ENCODE results near the gene SOBP. TPM values are rescaled to one million over a fixed set of nuclear protein-coding genes. Genes with fewer than 3 reads are reported as not detected.
A peak's percentile ranks its signal among the peaks of the same experiment; 100 is the strongest.

SOBP gene
- total RNA-seq, 2 donors from 2014 or later, result 0.70 to 4.6 TPM

DNA sequence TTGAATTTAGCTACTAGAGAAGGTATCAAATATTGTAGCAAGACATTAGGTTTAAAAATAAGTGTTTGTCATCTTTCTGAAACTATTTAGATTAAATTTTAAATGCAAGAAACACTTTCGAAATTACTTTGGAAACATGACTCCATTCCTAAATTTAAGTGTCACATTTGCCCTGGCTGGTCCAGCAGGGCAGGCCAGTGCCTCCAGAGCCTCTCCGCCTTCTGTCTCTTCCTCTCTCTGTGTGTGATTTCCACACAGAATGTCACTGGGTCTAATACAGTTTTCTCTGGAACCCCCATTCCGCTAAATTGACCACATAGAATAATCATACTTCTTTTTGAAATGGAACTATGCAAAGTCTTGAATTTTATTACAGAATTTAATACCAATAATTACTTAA lies 111.5 kb downstream of the SOBP start:
- ATAC-seq (no peak), DNase-seq (no peak)
- intact Hi-C loops (cut with DNase I, micrococcal nuclease), result no loop called here

DNA sequence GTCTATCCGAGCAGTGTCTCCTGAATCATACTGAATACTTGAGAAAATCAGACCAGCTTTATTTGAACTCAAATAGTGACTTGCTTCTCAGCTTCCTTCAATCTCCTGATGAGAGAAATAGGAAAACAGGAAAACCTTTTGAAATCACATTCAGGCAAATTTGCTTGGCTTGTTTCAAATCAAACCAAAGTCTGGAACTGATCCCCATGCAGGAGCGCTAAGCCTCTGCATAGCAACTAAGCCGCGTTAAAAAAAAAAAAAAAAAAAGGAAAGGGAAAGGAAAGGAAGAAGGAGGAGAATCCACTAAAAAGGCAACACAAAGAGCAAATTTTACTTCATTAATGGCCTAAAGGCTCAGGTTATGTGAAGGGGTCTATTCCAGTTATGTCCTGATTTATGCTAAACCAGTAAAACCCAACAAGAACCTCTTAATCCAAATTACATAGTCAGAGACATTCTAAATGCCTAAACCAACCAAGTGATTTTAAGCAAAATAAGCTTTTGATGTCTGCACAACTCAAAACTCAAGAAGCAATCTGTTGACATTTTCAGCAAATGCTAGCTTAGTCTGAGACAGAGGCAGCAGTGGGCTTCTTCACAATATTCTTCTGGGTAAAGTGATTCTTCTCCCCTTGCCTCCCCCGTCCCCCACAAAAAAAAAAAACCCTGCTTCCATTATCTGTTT lies 112.5 kb downstream of the SOBP start:
- ATAC-seq, result no peak
- DNase-seq, result no peak
- intact Hi-C loops (cut with DNase I, micrococcal nuclease), result no loop called here

DNA sequence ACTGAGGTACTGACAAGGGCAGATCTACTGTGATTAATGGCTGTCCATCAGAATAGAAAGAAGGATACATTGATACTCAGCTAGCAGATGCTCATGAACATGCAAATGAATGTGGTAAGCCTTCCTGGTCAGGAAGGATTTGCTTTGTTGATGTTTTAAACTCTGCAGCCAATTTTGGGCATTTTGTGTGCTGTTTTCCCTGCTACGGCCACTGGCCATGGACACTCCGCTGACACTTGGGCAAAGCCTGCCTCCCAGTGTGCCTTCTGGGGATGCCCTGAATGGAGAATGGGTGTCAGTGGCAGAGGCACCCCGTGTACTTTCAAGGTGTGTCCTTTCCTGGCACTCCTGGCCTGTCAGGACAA lies 113.1 kb downstream of the SOBP start:
- intact Hi-C loops (cut with DNase I, micrococcal nuclease), result no loop called here
- no peak for ATAC-seq
- DNase-seq, result no peak

DNA sequence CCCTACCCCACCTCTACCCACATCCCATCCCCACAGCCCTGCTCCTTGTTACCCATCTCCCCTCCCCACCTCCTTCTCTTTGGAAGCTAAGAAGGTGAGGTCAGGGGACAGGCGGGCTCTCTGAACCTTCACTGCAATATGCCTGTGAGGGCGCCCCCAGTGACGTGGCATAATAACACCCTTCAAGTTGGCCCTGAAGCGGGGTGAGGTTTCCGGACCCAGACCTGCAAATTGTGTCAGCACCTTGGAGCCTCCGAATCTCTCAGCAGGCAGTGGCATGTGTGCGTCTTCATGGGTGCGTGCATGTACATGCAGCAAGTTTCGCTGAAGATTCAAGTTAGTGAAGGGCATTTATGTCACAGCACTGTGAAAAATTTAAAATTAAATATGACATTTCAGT lies 114.6 kb downstream of the SOBP start:
- ATAC-seq (no peak), DNase-seq (no peak)
- intact Hi-C loops (cut with DNase I, micrococcal nuclease), result no loop called here

DNA sequence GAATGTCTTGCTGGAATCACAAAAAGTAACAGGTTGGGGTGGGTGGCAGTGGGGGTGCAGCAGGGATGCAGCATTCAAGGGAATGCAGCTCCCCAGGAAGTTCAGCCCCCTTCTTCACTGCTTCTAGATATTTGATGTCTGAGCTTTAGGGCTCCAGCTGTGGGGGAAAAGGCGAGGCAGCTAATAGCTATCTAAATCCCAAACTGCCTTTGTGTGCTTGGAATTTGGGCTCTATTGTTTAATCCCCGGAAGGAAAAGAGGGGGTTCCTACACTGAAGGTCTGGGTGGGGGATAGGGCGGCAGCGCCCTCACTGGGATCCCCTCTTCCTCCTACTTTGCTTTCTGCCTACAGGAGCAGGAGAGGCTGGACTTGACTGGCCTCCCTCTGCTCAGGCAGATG lies 116.5 kb downstream of the SOBP start:
- intact Hi-C loops (cut with DNase I, micrococcal nuclease), result no loop called here
- ATAC-seq (no peak), DNase-seq (no peak)

DNA sequence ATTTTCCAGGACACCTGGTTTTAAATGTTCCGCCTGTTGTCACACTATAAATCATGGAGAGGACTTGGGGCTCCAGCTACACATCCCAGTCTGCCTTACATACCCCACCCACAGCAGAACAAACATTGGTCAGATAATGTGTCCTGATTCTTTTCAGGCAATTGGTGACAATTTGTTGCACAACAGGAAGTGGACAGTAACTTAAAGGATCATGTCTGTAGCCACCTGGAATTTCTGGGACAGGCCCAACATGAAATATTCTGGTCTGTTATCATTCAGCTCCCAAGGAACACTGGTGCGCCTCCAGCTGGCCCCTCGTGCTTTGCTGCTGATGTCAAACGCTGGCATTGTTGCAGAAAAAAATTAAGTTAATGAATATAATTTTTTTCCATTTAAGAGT lies 117.2 kb downstream of the SOBP start:
- ATAC-seq (peak; percentile 73), DNase-seq (peak in 1 of 2 donors; percentile 13)
- intact Hi-C loops (cut with DNase I, micrococcal nuclease), result no loop called here

DNA sequence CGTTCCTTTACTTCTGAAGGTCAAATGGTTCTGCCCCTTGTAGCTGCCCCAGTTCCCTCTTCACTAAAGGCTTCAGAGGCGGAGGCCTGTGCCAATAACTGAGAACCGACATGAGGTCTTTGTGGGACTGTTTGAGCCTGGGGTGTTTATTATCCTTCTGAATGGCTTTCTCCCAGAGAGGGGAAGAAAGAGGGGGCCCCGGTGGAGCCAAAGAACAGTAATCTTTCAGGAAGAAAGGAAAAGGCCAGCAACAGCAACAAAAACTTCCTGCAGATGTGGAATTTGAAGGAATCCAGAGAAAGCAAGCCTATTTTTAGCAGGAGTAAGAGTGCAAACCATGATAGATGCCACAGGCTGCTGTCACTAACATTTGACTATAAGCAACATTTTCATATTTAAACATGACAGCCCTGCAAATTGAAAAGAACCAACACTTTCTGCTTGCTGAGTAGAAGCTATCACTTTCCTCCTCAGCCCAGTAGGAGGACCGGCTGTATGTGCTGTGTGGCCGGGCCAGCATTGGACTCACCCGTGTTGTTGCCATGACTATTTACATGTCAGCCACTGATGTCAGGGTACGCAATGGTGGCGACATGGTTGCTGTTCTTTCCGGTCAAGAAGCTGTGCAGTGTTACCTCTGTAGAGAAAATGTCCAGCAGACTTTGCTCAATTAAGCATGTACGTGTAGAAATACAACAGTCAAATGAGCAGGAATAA lies 121.3 kb downstream of the SOBP start:
- intact Hi-C loops (cut with DNase I, micrococcal nuclease), result no loop called here
- no peak for ATAC-seq
- no peak for DNase-seq

DNA sequence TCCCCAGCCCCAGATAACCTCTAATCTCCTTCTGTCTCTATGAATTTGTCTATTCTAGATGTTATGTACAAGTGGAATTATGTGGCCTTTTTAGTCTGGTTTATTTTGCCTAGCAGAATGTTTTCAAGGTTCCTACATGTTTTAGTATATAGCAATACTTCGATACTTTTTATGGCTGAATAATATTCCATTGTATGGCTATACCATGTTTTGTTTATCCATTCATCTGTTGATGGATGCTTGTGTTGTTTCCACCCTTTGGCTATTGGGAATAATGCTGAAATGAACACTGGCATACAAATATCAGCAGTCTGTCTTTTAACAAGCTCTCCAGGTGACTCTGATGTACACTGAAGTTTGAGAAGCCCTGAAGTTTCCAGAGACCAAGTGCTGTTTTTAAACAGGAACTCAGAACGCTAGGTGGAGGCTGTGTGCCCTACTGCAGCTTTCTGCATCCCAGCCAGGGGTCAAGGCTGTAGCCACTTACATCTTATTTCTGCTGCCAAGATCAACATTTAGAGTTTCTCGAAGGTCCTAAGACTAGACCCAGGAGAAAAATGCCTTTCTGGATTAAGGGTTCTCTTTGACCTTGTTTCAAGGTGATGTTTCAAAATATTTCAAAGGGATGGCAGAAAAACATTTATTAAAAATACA lies 123.0 kb downstream of the SOBP start:
- intact Hi-C loops (cut with DNase I, micrococcal nuclease), result no loop called here
- ATAC-seq (no peak), DNase-seq (no peak)

DNA sequence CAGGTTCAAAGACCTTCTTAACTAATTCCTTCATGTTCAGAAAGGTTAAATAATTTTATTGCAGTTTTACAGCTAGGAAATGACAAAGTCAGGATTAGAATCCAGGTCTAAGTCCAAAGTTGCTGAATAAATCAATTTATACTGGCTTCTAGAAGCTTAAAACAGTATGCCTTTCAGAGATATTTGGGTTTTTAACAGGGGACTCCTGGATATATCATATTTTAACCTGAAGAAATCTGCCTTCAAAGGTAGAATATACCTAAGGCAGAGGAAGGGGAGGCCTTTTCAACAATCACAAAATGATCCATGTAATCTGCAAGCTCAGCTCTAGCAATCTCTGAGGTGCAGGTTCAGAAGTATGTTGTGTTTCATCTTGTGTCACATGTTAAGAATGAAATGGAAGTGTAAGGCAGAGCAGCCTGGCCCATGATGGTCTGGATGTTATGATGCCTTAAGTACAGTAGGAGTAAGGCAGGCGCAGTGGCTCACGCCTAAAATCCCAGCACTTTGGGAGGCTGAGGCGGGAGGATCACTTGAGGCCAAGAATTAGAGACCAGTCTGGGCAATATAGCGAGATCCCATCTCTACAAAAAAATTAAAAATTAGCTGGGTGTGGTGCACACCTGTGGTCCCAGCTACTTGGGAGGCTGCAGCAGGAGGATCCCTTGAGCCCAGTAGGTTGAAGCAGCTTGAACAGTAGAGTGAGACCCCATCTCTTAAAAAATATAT lies 123.9 kb downstream of the SOBP start:
- DNase-seq, result no peak
- ATAC-seq, result peak; percentile 32
- intact Hi-C loops (cut with DNase I, micrococcal nuclease), result no loop called here

DNA sequence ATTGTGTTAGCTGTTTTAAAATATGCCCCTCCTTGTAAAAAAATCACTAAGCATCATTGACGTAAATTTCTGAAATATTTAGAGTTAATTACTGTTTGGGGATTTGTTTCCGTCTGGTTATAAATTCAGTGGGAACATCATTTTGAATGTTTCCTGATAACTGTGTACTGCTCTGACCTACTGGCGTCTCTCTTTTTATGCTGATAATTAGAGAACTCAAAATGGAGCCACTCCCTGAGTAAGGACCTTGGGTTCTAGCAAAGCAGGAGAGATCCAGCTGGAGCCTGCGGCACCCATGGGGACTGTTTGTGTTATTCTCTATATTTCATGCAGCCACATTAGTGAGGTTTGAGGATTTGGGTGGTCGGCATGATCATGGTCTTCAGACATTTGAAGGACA lies 124.9 kb downstream of the SOBP start:
- intact Hi-C loops (cut with DNase I, micrococcal nuclease), result no loop called here
- no peak for ATAC-seq
- no peak for DNase-seq

DNA sequence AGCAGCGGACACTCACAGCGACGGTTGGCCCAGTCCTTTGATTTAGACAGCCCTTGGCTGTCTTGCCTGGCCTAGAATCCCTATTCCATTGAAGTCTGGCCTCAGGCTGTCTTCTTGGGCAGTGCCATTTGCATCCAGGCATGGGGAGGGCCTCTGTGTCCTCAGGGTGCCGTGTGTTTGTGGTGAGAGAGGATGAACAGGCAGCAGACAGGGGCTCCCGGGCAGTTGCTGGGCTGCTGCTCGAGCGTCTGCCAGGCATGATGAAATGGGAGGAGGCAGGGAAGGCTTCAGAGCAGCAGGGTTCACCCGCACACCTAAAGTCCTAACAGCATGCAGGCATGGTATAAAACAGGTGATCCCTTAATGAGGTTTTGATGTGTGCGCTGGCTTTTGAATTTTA lies 126.9 kb downstream of the SOBP start:
- DNase-seq, result no peak
- intact Hi-C loops (cut with DNase I, micrococcal nuclease), result no loop called here
- ATAC-seq, result no peak

DNA sequence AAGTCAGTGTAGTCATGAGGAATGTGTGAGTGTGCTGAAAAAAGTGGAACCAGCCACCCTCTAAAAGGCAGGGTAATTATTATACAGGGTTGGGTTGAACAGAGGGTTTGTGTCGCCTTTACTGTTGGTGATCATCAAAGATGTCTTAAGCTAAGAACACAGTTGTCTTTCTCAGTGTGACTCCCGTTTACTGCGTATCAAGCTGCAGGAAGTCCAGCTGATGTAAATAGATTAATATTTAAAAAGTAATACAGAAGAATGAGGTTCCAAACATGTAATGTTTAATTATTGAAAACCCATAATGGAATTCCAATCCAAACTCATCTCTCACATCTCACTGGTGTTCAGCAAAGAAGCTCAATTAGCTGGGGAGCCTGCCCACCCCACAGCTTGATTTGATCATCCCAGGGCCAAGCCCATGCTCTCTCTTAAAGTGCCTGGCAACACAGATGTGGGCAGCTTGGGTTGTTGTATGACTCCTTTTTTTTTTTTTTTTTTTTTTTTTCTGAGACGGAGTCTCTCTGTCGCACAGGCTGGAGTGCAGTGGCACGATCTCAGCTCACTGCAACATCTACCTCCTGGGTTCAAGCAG lies 127.5 kb downstream of the SOBP start:
- no peak for ATAC-seq
- intact Hi-C loops (cut with DNase I, micrococcal nuclease), result no loop called here
- no peak for DNase-seq

DNA sequence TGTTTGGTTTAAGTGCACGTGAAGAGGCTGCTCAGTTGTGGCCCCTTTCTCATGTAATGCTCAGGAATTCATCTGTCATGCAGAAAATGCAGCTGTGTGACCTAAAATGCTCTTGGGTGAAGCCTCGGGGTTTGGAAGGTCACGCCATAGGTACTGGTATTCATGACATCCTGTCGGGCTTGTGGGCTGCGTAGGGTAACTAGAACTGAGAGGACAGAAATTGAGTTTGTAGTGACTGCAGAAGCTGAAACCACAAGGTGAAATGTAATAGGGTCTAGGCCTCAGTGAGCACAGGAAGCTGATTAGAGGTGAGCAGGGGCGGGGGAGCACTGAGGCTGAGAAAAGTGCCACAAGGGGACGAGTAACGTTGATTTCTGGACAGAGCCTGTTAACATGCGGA lies 128.8 kb downstream of the SOBP start:
- intact Hi-C loops (cut with DNase I, micrococcal nuclease), result no loop called here
- peak in 1 of 2 donors; percentile 19 for DNase-seq
- ATAC-seq, result no peak

DNA sequence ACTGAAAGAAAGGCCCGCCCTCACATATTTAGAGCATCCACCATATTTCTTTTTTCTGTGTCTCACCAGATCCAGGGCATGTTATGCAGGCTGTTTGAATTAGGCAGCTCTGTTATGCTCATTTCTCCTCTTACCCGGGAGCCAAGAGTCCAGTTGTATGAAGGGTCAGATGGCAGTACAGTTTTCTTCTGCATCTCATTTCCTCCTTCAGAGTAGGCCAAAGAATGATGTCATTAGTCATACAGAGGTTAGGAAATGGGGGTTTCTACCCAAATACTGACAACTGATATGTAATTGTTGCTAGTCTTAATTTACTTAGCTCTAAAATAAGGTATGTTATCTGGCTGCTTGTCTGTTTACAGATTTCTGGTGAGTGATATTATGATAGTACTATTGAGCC lies 130.8 kb downstream of the SOBP start:
- intact Hi-C loops (cut with DNase I, micrococcal nuclease), result no loop called here
- ATAC-seq (no peak), DNase-seq (no peak)

DNA sequence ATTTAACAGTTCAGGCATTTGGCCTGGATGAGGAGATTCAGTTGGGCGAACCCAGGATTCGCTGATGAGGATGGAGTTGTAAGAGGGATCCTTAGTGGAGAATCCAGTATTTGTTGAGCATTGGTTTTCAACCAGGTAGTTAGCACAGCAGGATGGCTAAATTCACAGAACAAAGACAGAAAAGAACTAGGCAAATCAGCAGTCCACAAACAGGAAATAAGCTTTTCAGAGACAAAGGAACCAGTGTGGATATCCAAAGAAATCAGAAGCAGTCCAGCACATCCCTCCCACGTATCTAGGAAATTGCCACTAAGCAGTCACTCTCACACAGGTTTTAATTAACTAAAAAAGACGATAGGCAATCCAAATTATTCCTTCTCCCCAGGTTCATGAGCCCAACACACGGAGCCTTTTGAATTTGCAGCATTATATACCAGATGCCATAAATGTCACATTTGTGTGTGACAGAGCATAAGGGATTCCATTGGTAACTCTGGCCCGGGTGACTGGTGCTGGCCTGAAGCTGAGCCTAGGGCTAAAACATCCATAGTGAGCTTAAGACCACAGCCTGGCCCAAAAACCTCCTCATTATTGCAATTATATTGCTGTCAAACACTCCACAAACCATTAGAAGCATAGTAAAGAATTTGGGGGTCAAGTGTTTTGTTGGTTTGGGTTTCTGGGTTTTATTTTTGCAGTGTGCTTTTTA lies 131.5 kb downstream of the SOBP start:
- ATAC-seq (no peak), DNase-seq (no peak)
- intact Hi-C loops (cut with DNase I, micrococcal nuclease), result no loop called here

DNA sequence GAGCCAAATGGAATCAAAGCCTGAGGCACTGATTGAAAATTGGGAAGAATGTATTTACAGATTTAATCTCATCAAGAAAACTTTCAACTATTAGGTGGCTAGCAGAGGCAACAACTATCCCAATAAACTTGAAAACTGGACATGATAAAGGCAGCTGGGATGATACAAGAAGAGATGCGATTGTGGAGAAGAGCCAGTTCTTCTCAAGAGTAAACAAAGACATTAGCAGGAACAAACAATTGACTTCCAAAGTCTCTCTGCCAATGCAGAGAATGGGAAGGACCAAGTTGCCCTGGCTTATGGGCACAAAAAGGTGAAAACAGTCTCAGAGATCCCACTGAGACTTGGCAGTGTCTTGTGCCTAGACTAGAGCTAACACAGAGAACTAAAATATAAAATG lies 132.4 kb downstream of the SOBP start:
- ATAC-seq (no peak), DNase-seq (no peak)
- intact Hi-C loops (cut with DNase I, micrococcal nuclease), result no loop called here

DNA sequence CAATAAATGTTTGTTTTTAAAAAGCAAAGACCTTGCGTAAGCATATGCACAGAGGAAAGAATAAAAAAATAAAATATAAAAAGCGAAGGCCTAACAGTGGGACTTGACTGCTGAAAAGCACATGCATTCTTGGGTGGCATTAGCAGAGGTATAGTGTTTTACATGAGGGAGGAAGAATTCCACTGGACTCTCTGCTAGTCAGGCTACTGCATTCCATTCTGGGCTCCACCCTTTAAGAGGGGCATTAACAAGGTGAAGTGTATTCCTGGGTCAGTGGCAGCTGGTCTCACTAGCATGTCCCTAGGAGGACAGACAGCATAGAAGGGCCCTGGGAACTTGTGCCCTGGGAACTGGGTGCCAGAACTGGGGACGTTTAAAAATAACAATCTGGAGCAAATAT lies 134.1 kb downstream of the SOBP start:
- DNase-seq, result no peak
- ATAC-seq, result no peak
- intact Hi-C loops (cut with DNase I, micrococcal nuclease), result no loop called here

DNA sequence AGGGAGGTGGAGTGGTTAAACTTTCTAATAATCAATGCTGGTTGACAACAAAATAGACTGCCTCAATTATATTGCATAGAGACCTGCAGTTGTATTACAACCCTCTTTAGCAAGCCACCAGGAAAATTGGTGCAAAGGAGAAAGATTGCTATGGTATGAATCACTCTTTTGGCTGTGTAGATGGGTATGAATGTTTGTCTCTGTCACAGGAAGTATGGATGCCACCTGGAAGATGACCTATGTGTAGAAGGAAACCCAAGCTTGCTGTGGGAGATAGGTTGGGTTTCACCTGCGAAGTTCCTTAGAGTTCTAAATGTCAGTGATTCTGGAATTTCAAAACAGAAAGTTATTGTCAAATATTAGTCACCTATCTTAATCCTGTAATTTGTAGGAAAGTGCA lies 134.6 kb downstream of the SOBP start:
- ATAC-seq (no peak), DNase-seq (no peak)
- intact Hi-C loops (cut with DNase I, micrococcal nuclease), result no loop called here

DNA sequence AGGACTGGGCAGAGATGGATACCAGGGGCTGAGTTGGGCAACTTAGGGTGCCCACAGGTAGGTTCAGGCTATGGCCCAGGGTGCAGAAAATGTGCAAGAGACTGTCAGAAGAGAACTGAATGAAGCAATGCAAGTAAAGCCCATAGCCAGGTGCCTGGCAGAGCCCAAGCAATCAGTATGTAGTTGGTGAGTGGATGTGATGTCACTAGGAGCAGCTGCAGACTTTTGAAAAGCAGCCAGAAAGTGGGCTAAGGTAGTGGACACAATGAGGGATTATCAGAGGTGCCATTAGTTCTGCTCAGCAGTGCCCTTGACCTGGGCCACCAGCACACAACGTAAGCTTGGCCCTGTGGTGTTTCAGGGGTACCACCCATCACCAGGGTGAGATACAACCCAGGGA lies 135.3 kb downstream of the SOBP start:
- no peak for DNase-seq
- intact Hi-C loops (cut with DNase I, micrococcal nuclease), result no loop called here
- no peak for ATAC-seq
